A673 (cell line): Measurements from ENCODE around the gene FCF1.

Experiments used
- EZH2 ChIP-seq: fragments of 200-600 bp; sonication (generic); IDR thresholded peaks from 2 replicates; pipeline ENCODE4 v1.6.1; 2017; ENCODE audit warnings: borderline replicate concordance, low read depth, mild to moderate bottlenecking, mixed read lengths, antibody characterized with exemption, low read length; ENCODE audit not compliant: poor library complexity, severe bottlenecking
- TF ChIP-seq, protein P1 (sequence below): fragments of 300-800, 200-600 bp; sonication (generic); conservative IDR thresholded peaks from 2 replicates; pipeline ENCODE4 v1.5.1; 2017; ENCODE audit warnings: low read depth, mild to moderate bottlenecking, antibody characterized with exemption, low read length, moderate library complexity, mixed read lengths

GRCh38 chr14:74698465-74698864, 14.5 kb upstream of the FCF1 start:
- TF ChIP-seq, protein P1, sequence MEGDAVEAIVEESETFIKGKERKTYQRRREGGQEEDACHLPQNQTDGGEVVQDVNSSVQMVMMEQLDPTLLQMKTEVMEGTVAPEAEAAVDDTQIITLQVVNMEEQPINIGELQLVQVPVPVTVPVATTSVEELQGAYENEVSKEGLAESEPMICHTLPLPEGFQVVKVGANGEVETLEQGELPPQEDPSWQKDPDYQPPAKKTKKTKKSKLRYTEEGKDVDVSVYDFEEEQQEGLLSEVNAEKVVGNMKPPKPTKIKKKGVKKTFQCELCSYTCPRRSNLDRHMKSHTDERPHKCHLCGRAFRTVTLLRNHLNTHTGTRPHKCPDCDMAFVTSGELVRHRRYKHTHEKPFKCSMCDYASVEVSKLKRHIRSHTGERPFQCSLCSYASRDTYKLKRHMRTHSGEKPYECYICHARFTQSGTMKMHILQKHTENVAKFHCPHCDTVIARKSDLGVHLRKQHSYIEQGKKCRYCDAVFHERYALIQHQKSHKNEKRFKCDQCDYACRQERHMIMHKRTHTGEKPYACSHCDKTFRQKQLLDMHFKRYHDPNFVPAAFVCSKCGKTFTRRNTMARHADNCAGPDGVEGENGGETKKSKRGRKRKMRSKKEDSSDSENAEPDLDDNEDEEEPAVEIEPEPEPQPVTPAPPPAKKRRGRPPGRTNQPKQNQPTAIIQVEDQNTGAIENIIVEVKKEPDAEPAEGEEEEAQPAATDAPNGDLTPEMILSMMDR = no peak
- TF ChIP-seq EZH2 = no peak
